Ramos (cell line): ENCODE measurements around the gene CYP11A1.
"Not testable (repeated sequence)": the region's sequence is repeated elsewhere in the genome, so short reads cannot be mapped to it uniquely, and the experiment has no call there.

Experiments used
- in situ Hi-C: fragments of 300-500 bp; cut with MboI; formaldehyde crosslinking; loops from one replicate; pipeline ENCODE4 v1.14.3; 2022; ENCODE audit warnings: low sequenced_read_pairs; ENCODE audit not compliant: unreplicated experiment

The CYP11A1 gene

GRCh38 chr15:74376825-74377581, 9.6 kb upstream of the CYP11A1 start:
- in situ Hi-C loops: loop anchor here (5.0 to 10.0 kb wide), 2 partner anchors 390 to 578 kb away; partner anchors contain the start of gene RPP25

DNA sequence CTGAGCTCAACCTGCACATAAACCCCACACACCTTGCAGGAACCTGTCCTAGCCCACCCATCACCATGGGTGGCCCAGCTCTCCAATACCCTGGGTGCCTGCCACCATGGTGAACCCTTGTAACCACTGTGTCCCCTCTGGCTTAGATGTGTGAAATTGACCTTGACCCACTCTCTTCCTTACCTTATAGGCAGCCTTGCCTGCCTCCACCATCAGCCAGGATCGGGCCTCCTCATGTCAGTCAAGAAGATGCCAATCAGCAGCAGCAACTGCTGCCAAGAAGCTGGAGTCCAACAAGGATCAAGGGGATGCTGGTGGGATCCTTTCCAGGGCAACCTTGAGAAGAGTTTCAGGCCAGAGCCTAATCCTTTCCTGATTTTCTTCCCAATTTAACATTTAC, 8.8 kb upstream of the CYP11A1 start:
- in situ Hi-C loops: loop anchor here (5.0 to 10.0 kb wide), 2 partner anchors 391 to 579 kb away; partner anchors contain the start of gene RPP25

GRCh38 chr15:74375303-74375693, 7.9 kb upstream of the CYP11A1 start:
- in situ Hi-C loops: loop anchor here (5.0 to 10.0 kb wide), 2 partner anchors 392 to 580 kb away; partner anchors contain the start of gene RPP25

GRCh38 chr15:74374648-74375302, 7.3 kb upstream of the CYP11A1 start:
- in situ Hi-C loops: loop anchor here (5.0 to 10.0 kb wide), 3 partner anchors 248 to 580 kb away; partner anchors contain the start of gene RPP25

- in situ Hi-C loops: loop anchor here (5.0 to 10.0 kb wide), 2 partner anchors 248 to 581 kb away; partner anchors contain the start of gene RPP25
Observed at GRCh38 chr15:74373731-74374647, 6.5 kb upstream of the CYP11A1 start.

- in situ Hi-C loops: loop anchor here (5.0 to 10.0 kb wide), 2 partner anchors 249 to 582 kb away; partner anchors contain the start of gene RPP25
Observed at GRCh38 chr15:74373056-74373650, 5.7 kb upstream of the CYP11A1 start.

GRCh38 chr15:74370471-74370870, 3.0 kb upstream of the CYP11A1 start:
- in situ Hi-C loops: loop anchor here (5.0 to 10.0 kb wide), 2 partner anchors 252 to 584 kb away; partner anchors contain the start of gene RPP25

- in situ Hi-C loops: loop anchor here (5.0 to 10.0 kb wide), 2 partner anchors 253 to 585 kb away; partner anchors contain the start of gene RPP25
Observed at GRCh38 chr15:74369756-74370155, 2.3 kb upstream of the CYP11A1 start.

DNA sequence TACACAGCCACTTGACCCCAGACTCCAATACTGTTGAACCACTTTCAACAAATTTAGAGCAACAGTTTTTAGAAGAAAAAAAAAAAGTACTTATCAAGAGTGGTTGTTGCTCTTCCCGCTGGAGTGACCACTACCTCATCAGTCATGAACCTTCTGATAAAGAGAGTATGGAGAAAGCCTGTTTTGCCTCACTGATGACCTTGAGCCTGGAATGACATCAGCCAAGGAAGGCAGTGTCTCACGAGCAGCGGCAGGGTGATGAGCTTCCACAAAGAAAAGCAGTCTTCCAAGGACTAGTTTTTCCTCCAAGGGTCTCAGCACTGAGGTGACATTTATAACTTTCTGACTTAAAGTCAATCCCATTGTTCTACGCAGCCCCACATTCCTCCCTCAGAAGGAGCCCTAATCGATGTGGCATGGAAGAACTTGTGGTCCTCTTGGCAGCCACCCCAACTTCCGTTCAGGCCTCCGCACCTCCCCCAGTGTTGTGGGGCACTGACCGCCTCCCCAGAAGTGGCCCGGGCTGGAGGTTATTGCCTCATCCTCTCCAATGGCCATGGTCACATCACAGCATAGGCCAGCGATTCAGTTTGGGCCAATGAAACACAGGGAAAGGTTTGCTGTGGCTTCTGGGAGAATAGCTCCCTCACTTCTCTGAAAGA, 1.8 kb upstream of the CYP11A1 start:
- in situ Hi-C loops: no loop called here

DNA sequence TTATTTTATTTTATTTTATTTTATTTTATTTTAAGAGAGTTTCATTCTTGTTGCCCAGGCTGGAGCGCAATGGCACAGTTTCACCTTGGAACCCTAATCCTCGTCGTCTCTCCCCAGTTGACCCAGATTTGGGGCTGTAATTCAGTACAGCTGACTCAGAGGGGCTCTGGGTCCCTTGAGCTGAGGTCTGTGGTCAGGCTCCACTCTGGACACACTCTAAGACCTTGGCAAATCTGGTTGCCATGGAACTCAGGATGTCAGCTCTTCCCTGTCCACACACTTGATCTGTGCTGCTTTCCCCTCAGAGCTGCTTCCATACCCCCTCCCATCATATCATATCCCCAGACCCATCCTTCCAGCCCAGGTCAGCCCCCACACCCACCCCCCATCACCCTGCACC, 675 bp upstream of the CYP11A1 start:
- in situ Hi-C loops: no loop called here

DNA sequence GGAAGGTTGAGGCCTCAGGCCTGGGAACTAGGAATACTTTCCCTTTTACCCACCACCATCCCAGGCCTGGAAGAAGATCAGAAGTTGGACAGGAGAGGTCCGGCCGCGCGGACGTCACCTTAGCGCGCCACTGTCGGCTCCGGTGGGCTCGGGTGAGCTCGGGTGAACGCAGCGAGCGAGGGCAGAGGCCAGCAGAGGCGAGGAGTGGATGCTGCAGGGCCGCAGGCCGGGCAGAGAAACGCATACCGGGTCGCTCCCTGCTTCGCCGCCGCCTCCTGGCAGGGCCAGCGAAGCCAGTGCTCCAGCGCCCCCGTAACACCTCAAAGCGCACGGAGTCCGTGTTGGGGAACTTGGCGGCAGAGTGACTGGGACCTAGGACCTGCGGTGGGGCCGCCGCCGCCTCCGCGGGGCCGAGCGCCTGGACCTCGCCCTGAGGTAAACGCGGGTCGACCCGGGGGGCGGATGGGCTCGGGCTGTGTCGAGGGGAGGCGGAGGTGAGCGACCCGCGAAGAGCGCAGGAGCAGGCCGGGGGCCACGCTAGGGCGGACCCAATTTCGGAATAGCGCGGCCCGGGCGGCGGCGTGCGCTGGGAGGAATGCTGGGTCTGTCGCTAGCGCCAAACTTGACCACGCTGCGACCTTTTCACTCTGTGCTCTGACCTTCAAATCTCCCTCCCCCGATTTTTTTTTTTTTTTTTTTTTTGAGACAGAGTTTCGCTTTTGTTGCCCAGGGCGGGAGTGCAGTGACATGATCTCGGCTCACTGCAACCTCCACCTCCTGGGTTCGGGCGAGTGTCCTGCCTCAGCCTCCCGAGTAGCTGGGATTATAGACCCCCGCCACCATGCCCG, 1.6 kb downstream of the CYP11A1 start:
- in situ Hi-C loops: no loop called here

DNA sequence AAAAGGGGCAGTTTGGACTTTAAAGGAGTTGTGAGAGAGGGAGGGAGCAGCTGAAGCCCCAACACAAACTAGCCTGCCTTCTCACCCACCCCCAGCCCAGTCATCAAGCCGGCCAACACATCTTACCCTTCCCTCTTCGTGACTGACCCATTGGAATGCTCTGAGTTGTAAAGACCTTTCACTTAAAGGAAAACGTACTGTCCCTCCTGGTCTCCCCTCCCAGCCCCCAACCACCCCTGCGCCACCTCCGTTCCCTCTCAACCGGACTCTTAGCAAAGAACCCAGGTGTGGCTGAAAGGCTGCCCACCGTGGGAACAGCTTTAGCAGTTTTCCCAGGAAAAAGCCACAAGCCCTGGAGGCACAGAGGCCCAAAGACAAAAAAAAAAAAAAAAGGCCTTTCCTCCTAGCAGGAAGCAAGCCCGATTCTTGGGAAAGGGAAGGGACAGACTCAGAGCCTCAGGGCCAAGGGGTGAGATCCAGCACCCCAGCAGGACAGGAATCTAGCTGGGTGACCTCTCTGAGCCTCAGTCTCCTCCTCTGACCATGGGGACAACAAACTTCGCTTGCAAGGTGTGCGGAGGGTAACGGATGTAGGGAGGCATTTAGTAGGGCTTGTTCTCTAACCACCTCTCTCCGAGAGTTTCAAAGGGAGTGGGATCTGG, 2.4 kb downstream of the CYP11A1 start:
- in situ Hi-C loops: no loop called here

DNA sequence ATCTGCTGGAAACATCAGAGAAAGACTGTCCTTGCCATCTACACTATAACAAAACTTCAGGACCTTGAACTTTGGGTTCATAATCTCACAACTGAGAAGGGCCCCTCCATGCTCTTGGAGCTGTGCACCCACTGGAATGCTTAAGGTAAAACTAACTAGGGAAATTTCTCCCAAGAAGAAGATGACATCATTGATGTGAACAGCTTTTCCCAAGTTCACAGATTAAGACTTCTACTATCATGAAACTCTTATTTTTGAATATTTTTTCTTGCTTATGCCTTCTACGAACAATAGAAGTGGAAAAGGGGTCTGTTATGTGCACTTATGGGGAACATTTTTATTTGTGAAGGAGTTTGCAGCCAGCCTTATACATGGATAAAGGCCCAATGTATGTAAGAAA, 5.0 kb downstream of the CYP11A1 start:
- in situ Hi-C loops: no loop called here

- in situ Hi-C loops: not testable (repeated sequence)
Observed at GRCh38 chr15:74360855-74361254, 6.6 kb downstream of the CYP11A1 start.

DNA sequence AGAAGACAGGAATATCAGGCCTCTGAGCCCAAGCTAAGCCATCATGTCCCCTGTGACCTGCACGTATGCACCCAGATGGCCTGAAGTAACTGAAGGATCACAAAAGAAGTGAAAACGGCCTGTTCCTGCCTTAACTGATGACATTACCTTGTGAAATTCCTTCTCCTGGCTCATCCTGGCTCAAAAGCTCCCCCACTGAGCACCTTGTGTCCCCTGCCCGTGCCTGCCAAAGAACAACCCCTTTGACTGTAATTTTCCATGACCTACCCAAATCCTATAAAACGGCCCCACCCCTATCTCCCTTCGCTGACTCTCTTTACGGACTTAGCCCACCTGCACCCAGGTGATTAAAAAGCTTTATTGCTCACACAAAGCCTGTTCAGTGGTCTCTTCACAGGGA, 8.1 kb downstream of the CYP11A1 start:
- in situ Hi-C loops: not testable (repeated sequence)

GRCh38 chr15:74357514-74357913, 9.9 kb downstream of the CYP11A1 start:
- in situ Hi-C loops: not testable (repeated sequence)

- in situ Hi-C loops: not testable (repeated sequence)
Observed at GRCh38 chr15:74356050-74356449, 11.4 kb downstream of the CYP11A1 start.

- in situ Hi-C loops: not testable (repeated sequence)
Observed at GRCh38 chr15:74353992-74354391, 13.5 kb downstream of the CYP11A1 start.
